Caki2 (cell line): ENCODE data around the gene EXD3. TPM values are rescaled to one million over a fixed set of nuclear protein-coding genes. Genes with fewer than 3 reads are reported as not detected.

Experiments
- DNase-seq: peaks from one replicate; pipeline ENCODE4 v3.0.0-alpha.2; 2015; ENCODE audit warnings: low read depth
- in situ Hi-C: cut with HindIII; loops from 2 replicates; pipeline ENCODE4 v1.10.0; 2016; ENCODE audit warnings: low sequenced_read_pairs, low pct_unique_long_range_greater_than_20kb, mixed read lengths
- total RNA-seq: library from RNA; depleted of rRNA; stranded (reverse); fragments of >200 nt; shearing (Covaris generic); gene quantifications from 2 replicates; pipeline ENCODE4 v1.2.3, GENCODE V29; 2014; ENCODE audit warnings: low replicate concordance

EXD3 gene
- total RNA-seq, 1 experiment from 2014 or later, result 5.3 TPM

GRCh38 chr9:137436761-137437600 is 14.0 kb upstream of the EXD3 start:
- no peak for DNase-seq
- in situ Hi-C loops, result no loop called here

GRCh38 chr9:137435980-137436760 is 13.2 kb upstream of the EXD3 start:
- in situ Hi-C loops, result no loop called here

GRCh38 chr9:137435381-137435891 is 12.5 kb upstream of the EXD3 start:
- in situ Hi-C loops, result no loop called here
- DNase-seq, result no peak

More at GRCh38 chr9:137435980-137436760, 13.2 kb upstream of the EXD3 start:
- DNase-seq, result peak; percentile 82

GRCh38 chr9:137434498-137435380 is 11.8 kb upstream of the EXD3 start:
- in situ Hi-C loops, result no loop called here
- DNase-seq, result no peak

- in situ Hi-C loops, result no loop called here
These were observed 11.0 kb upstream of the EXD3 start for GRCh38 chr9:137433916-137434431.

GRCh38 chr9:137433349-137433915 is 10.5 kb upstream of the EXD3 start:
- in situ Hi-C loops, result no loop called here
- DNase-seq, result no peak

More at GRCh38 chr9:137433916-137434431, 11.0 kb upstream of the EXD3 start:
- DNase-seq, result no peak

GRCh38 chr9:137432687-137433348 is 9.9 kb upstream of the EXD3 start:
- no peak for DNase-seq
- in situ Hi-C loops, result no loop called here

- DNase-seq, result no peak
- in situ Hi-C loops, result no loop called here
These were observed 8.5 kb upstream of the EXD3 start for GRCh38 chr9:137431416-137431931.

GRCh38 chr9:137430723-137431415 is 7.9 kb upstream of the EXD3 start:
- in situ Hi-C loops, result no loop called here
- DNase-seq, result no peak

GRCh38 chr9:137429974-137430722 is 7.2 kb upstream of the EXD3 start:
- in situ Hi-C loops, result no loop called here

GRCh38 chr9:137429546-137429890 is 6.6 kb upstream of the EXD3 start:
- no peak for DNase-seq
- in situ Hi-C loops, result no loop called here

More at GRCh38 chr9:137429974-137430722, 7.2 kb upstream of the EXD3 start:
- DNase-seq, result no peak

GRCh38 chr9:137428841-137429545 is 6.0 kb upstream of the EXD3 start:
- in situ Hi-C loops, result no loop called here
- DNase-seq, result no peak

GRCh38 chr9:137428311-137428630 is 5.3 kb upstream of the EXD3 start:
- no peak for DNase-seq
- in situ Hi-C loops, result no loop called here

- in situ Hi-C loops, result no loop called here
- no peak for DNase-seq
These were observed 4.7 kb upstream of the EXD3 start for GRCh38 chr9:137427454-137428310.
